Common myeloid progenitor, CD34-positive (primary cell): ENCODE results near the gene DDX3X.
"Not testable (repeated sequence)": the region's sequence is repeated elsewhere in the genome, so short reads cannot be mapped to it uniquely, and the experiment has no call there.

ENCODE experiments used
- CTCF ChIA-PET: fragments of 350-600 bp; sonication (Branson Sonifier 250); formaldehyde crosslinking; loops from one replicate; lab custom pipeline; 2021; ENCODE audit warnings: antibody characterized with exemption; lab: Charles Lee
- POLR2A ChIA-PET: fragments of 350-600 bp; sonication (Branson Sonifier 250); formaldehyde crosslinking; loops from one replicate; lab custom pipeline; 2021; ENCODE audit warnings: antibody characterized with exemption; lab: Charles Lee
- DNase-seq, 3 donors: peaks; one replicate each; pipeline versions ENCODE4 v3.0.0 to v3.0.0-alpha.2; 2013
- H3K27ac ChIP-seq, 2 experiments: 1 replicate in 1 of 2; 2 replicates in 1 of 2; pipeline ENCODE4 v1.7.0; 2013; ENCODE audit warnings: inconsistent platforms in 2 of 2, low read length in 2 of 2, mild to moderate bottlenecking in 2 of 2, low read depth in 1 of 2, moderate library complexity in 1 of 2; ENCODE audit not compliant: severe bottlenecking in 2 of 2, insufficient read depth in 1 of 2, poor library complexity in 1 of 2
- H3K27me3 ChIP-seq, 5 experiments: replicated peaks in 2 of 5; 1 replicate in 3 of 5; 2 replicates in 2 of 5; pipeline versions ENCODE4 v1.6.1 to v1.7.0; 2013; ENCODE audit warnings: low read length in 4 of 5, mild to moderate bottlenecking in 2 of 5, moderate library complexity in 2 of 5, inconsistent platforms in 1 of 5; ENCODE audit not compliant: insufficient read depth in 5 of 5, control insufficient read depth in 4 of 5
- H3K36me3 ChIP-seq, 4 experiments: 1 replicate in 2 of 4; 2 replicates in 2 of 4; pipeline versions ENCODE4 v1.6.1 to v1.7.0; 2013; ENCODE audit warnings: low read length in 3 of 4, control low read depth in 1 of 4, mild to moderate bottlenecking in 1 of 4; ENCODE audit not compliant: control insufficient read depth in 4 of 4, insufficient read depth in 4 of 4
- H3K4me1 ChIP-seq, 4 experiments: 1 replicate in 3 of 4; 2 replicates in 1 of 4; pipeline versions ENCODE4 v1.6.1 to v1.7.1; 2013; ENCODE audit warnings: low read length in 3 of 4, mild to moderate bottlenecking in 3 of 4, control low read depth in 1 of 4, inconsistent platforms in 1 of 4, moderate library complexity in 1 of 4; ENCODE audit not compliant: control insufficient read depth in 4 of 4, insufficient read depth in 4 of 4; ENCODE audit errors: control extremely low read depth in 1 of 4
- H3K4me3 ChIP-seq, 7 experiments: 1 replicate in 4 of 7; 2 replicates in 3 of 7; pipeline versions ENCODE4 v1.5.1 to v1.7.0; 2013; ENCODE audit warnings: mild to moderate bottlenecking in 7 of 7, low read length in 6 of 7, moderate library complexity in 6 of 7, inconsistent platforms in 2 of 7, low read depth in 2 of 7, control low read depth in 1 of 7; ENCODE audit not compliant: insufficient read depth in 4 of 7, control insufficient read depth in 1 of 7; ENCODE audit errors: extremely low read depth in 1 of 7
- H3K9me3 ChIP-seq, 5 experiments: 1 replicate in 4 of 5; 2 replicates in 1 of 5; pipeline versions ENCODE4 v1.6.1 to v1.7.1; 2013; ENCODE audit warnings: low read length in 4 of 5, mild to moderate bottlenecking in 2 of 5, inconsistent platforms in 1 of 5, low read depth in 1 of 5, moderate library complexity in 1 of 5; ENCODE audit not compliant: control insufficient read depth in 4 of 5, insufficient read depth in 2 of 5; ENCODE audit errors: control extremely low read depth in 1 of 5
- WGBS: methylation state at CpG from one replicate; pipeline ENCODE4 v1.1.5; 2013; ENCODE audit not compliant: insufficient coverage; 5-methylcytosine and 5-hydroxymethylcytosine counted together

Gene DDX3X

GRCh38 chrX:41389311-41389888, 55.4 kb downstream of the DDX3X start:
- H3K36me3 ChIP-seq: no peaks in the 10 kb centered on the region
- H3K9me3 ChIP-seq: no peaks in the 10 kb centered on the region
- no peak overlapping the region for H3K27ac ChIP-seq
- no peak overlapping the region for H3K4me3 ChIP-seq
- peaks cover 0 to 5% (median 0%) of the 10 kb centered on the region in 5 experiments for H3K27me3 ChIP-seq
- 83% methylated on average over 3 of the region's 6 CpGs for WGBS
- H3K4me1 ChIP-seq: no peaks in the 10 kb centered on the region
- POLR2A ChIA-PET: no interaction called here
- DNase-seq: no peak
- CTCF ChIA-PET: no interaction called here

DNA sequence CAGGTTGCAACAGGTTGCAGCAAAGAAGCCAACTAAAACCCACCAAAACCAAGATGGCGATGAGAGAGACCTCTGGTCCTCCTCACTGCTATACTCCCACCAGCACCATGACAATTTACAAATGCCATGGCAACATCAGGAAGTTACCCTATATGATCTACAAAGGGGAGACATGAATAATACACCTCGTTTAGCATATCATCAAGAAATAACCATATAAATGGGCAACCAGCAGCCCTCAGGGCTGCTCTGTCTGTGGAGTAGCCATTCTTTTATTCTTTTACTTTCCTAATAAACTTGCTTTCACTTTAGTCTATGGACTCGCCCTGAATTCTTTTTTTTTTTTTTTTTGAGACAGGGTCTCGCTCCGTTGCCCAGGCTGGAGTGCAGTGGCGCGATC, 56.6 kb downstream of the DDX3X start:
- POLR2A ChIA-PET, CTCF ChIA-PET: not testable (repeated sequence)

DNA sequence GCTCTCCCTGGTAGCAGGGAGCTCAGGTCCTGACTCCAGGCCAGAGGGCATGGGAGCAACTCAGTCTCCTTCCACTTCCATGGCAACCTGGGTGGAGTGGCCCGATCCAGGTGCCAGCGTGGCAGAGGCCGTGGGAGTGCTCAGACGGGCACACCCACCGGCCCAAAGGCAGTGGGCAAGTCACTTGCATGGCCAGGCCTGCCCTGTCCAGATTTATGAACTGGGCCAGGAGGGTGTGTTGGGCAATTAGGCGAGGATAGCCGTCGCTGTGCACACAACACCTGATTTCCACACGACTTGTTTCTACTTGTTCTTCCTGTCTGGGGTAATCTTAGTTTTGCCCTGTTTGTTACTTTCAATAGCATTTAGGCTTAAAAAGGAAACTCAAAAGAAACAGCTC, 57.6 kb downstream of the DDX3X start:
- Histone ChIP-seq H3K27ac (no peak overlapping the region), H3K4me1 (no peaks in the 10 kb centered on the region), H3K4me3 (no peak overlapping the region), H3K27me3 (peaks cover 0 to 5% (median 0%) of the 10 kb centered on the region in 5 experiments), H3K36me3 (no peaks in the 10 kb centered on the region), H3K9me3 (no peaks in the 10 kb centered on the region)
- DNase-seq: no peak
- WGBS: 90% methylated on average over 5 of the region's 9 CpGs
- POLR2A ChIA-PET: no interaction called here
- CTCF ChIA-PET: no interaction called here

More for the DNA sequence above, 56.6 kb downstream of the DDX3X start:
- not testable (repeated sequence) for H3K4me1 ChIP-seq, H3K27me3 ChIP-seq, H3K9me3 ChIP-seq, DNase-seq, H3K27ac ChIP-seq, H3K36me3 ChIP-seq, H3K4me3 ChIP-seq
- 100% methylated on average over 1 of the region's 7 CpGs for WGBS

GRCh38 chrX:41394293-41394692, 60.3 kb downstream of the DDX3X start:
- POLR2A ChIA-PET: no interaction called here
- peaks cover 0 to 5% (median 0%) of the 10 kb centered on the region in 5 experiments for H3K9me3 ChIP-seq
- 81% methylated on average over 4 of the region's 8 CpGs for WGBS
- no peak overlapping the region for H3K4me3 ChIP-seq
- H3K27me3 ChIP-seq: peaks cover 0 to 10% (median 0%) of the 10 kb centered on the region in 5 experiments
- CTCF ChIA-PET: no interaction called here
- no peak overlapping the region for H3K27ac ChIP-seq
- H3K36me3 ChIP-seq: no peaks in the 10 kb centered on the region
- H3K4me1 ChIP-seq: no peaks in the 10 kb centered on the region
- DNase-seq: no peak

- POLR2A ChIA-PET: no interaction called here
- Histone ChIP-seq H3K4me3 (no peak overlapping the region), H3K9me3 (peaks cover 0 to 5% (median 0%) of the 10 kb centered on the region in 5 experiments), H3K4me1 (no peaks in the 10 kb centered on the region), H3K36me3 (no peaks in the 10 kb centered on the region), H3K27ac (no peak overlapping the region), H3K27me3 (peaks cover 0 to 4% (median 0%) of the 10 kb centered on the region in 5 experiments)
- WGBS: 100% methylated on average over 3 of the region's 3 CpGs
- DNase-seq: no peak
- CTCF ChIA-PET: no interaction called here
Observed at GRCh38 chrX:41397219-41397618, 63.3 kb downstream of the DDX3X start.

DNA sequence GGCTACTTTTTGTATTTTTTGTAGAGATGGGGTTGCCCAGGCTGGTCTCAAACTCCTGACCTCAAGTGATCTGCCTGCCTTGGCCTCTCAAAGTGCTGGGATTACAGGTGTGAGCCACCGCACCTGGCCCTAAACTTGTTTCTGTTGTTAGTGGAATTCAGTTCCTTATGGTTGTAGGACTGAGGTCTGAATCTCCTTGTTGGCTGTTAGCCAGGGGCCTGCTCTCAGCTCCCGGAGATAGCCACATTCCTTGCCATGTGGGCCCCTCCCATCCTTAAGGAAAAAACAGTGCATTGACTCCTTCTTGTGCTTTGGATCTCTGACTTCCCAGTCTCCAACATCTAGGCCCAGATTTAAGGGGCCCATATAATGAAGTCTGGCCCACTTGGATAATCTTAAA, 63.8 kb downstream of the DDX3X start:
- Histone ChIP-seq H3K9me3 (peaks cover 0 to 5% (median 0%) of the 10 kb centered on the region in 5 experiments), H3K27ac (no peak overlapping the region), H3K4me3 (no peak overlapping the region), H3K4me1 (no peaks in the 10 kb centered on the region), H3K36me3 (no peaks in the 10 kb centered on the region), H3K27me3 (peaks cover 0 to 4% (median 0%) of the 10 kb centered on the region in 5 experiments)
- 46% methylated on average over 1 of the region's 2 CpGs for WGBS
- no peak for DNase-seq
- POLR2A ChIA-PET: no interaction called here
- CTCF ChIA-PET: no interaction called here

GRCh38 chrX:41402556-41402955, 68.6 kb downstream of the DDX3X start:
- WGBS: no CpG with 5 or more reads among the region's 2 CpGs
- H3K27me3 ChIP-seq: peaks cover 0 to 13% (median 0%) of the 10 kb centered on the region in 5 experiments
- H3K36me3 ChIP-seq, H3K4me3 ChIP-seq, H3K9me3 ChIP-seq, DNase-seq, CTCF ChIA-PET, H3K4me1 ChIP-seq, POLR2A ChIA-PET, H3K27ac ChIP-seq: not testable (repeated sequence)
